HG02943 (cell line): ENCODE measurements around the gene ZBTB20.

Experiments used
- ATAC-seq: cut with Tn5 transposase; IDR thresholded peaks from one replicate; pipeline ENCODE4 v1.9.1; 2021; ENCODE audit warnings: mild to moderate bottlenecking, low read depth, moderate library complexity; ENCODE audit not compliant: unreplicated experiment

The ZBTB20 gene

DNA sequence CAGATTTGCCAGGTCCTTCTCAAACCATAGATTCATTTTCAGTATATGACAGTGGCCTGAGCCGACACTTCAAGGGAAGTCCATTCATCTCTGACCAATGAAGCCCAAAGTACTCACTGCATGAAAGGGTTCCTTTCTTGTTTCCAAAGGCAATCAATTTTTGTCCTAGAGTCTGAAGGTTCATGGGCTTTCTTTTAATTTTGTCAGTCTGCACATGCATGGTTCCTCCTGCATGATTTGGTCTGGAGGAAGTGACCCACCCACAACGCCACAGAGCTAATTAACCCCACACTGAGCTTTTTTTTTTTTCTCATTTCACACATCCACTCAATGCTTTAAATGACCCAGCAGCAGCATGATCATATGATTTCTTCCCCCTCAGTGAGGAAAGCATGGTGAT, 636.9 kb downstream of the ZBTB20 start:
- ATAC-seq: no peak

DNA sequence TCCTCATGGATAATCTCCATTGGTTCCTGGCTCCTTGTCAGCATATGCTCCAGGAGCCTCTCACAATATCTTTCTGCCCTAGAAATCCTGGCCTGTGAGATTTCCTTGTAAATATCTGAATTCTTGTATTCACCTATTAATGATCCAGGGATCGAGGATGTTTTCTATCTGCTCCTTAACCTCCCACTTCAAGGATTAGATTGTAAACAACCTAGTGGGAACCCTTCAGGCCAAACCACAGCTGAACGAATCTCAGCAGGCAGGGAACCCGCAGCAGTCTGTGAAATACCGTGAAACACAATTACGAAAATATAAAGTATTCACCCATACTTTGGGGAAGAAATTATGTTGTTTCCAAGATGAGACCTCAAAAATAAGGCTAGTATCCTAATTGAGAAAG, 637.3 kb downstream of the ZBTB20 start:
- no peak for ATAC-seq

DNA sequence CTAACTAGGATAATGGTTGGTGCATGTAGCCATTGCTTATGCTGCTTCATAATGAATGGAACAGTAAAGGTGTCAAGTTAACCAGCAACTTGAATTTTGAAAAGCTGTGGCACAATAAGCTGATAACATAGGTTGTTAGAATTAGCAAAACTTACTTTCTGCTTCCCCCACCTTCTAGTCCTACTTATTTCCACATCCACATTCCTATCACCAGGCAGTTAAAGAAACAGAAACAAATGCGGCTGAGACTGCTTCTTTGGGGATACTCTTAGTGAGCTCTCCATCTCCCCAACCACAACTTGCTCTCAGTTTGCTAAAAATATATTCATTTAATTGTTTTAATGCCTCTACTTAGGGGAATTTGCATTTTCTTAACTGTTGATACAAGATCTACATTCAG, 638.1 kb downstream of the ZBTB20 start:
- ATAC-seq: no peak

DNA sequence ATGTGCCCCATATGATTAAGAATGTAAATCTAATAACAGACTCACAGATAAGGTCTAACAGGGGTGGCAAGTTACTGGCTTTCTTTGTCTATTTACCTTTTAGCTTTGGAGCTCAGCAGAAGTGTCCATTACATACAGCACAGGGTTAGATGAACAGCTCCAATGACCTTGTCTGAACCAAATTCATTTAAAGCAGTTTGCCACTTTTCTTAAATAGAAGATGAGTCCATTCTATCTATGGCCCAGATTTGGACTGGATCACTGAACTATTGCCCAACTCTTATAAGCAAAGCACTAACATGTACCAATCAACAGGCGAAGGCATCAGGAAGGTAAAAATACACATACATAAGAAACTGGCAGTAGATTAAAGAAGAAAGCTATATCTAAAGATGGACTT, 638.9 kb downstream of the ZBTB20 start:
- ATAC-seq: no peak

DNA sequence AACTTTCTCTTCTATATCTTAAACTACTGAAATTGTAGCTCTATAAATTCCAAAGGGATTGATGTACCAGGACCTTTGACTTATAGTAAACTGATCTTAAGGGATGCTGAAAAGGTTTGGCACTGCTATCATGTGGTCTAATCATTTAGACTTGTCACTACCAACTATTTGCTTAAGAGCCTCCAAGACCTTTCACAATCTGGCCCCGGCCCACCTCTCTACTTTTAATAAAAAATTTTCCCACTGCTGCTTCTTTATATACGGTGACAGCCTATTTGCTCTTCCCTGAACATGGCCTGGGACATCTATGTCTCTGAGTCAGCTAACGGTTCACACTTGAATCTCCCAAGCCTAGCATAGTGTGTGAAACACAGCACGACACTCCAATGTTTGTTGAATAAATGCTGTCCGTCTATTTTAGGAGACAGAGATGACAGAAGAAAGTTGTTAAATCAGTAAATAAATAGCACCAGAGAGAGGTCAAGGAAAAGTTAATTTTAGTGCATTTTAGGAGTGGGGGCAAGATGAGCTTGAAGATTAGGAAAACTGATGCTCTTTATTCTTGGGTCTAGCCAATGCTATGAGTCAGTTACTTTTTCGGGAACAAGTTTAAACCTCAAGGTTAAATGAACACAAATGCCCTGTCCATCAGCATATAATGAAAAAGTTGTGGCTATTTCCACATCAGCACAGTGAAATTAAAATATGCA, 640.3 kb downstream of the ZBTB20 start:
- no peak for ATAC-seq

DNA sequence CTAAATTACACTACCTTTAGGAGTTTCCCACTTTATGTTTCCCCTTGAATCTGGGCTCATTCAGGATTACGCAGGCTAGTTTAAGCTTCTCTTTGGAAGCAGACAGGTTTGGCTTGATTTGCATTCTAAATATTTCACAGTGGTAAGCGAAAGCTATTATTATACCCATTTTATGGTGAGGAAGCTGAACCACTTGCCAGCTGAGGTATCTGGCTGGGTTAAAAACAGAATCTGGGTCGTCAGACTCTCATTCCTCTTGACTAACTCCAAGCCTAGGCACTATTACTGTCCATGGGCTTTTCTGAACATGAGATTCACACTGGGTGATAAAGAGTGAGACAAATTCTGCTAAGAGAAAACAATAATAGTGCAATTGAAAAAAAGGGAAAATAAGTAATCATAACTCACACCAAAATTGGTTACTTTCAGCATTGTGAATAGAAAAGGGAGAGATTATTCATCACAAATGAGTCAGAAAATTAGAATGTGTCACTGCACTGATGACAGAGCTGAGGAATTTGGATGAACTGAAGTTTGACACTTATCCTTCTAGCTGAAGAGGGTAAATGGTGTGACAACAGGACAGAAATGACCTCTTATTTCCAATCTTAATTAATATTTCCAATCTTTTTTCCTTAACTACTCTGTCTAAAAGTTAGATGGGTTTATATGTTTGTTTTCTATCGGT, 642.0 kb downstream of the ZBTB20 start:
- no peak for ATAC-seq

DNA sequence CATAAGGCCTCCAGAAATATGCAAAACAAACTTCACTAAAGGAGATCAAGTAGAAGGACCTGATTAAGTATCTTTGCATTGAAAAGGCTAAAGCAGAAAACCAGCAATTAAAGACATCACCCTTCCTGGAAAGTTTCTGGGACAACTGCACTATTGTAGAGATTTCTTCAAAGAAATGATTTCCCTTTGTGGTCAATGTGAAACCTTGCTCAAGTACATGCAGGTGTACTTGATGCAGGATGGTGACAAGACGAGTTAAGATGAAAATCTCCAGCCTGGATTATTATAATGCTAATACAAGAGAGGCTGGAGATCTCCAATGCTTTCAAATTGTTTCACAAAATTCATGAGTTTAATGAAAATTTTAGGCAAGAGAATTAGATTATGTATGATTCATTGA, 644.9 kb downstream of the ZBTB20 start:
- no peak for ATAC-seq

DNA sequence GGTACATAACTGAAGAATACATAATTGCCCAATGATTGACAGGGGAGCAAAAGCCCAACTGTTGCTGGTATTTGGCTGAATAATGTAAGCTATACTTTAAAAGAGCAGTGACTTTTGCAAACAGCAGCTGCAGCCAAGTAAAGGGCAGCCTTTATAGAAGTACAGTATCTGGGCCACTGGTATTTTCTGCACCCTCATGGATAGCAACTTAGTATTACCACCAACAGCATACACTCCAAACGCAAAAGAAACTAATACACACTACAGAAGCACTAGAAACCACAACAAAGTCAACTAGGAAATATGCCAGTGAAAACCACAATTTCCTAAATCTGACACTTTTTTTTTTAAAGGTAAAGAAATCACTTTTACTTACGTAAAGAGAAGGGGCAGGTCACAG, 647.1 kb downstream of the ZBTB20 start:
- no peak for ATAC-seq

DNA sequence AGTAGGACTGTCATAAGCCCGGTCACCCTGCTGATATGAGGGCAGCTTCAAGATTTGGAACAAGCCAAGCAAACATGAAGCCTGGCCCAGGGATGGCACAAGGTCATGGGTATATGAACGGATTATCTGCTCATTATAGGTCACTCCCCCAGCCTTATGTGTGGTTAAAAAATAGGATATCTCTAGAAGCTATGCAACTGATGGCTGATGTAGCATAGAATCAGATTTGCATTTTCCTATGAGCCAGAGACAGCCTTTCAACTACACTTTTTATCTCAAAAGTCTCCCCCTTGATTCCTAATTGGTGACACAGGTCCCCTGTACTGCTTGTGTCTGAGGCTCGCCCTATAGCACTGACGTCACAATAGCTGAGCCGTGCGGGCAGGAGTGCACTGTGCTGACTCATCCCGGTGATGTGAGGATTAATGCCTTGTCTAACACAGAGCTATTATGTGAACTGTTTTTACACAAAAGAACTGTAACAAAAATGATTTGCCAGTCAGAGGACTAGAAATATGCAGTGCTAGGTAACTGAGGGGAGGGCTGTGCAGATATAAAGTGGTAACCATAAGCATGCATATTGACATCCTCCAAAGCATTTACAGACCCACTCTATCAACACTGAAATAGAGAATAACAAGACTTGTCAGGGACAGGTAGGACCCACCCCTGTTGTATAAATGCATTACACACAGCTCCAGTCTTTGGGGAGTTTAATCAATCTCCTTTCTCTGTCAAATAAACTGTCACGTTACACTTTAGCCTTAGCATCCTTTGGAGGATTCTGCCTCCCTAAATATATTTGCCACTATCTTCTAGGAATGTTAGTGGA, 648.3 kb downstream of the ZBTB20 start:
- ATAC-seq: no peak

DNA sequence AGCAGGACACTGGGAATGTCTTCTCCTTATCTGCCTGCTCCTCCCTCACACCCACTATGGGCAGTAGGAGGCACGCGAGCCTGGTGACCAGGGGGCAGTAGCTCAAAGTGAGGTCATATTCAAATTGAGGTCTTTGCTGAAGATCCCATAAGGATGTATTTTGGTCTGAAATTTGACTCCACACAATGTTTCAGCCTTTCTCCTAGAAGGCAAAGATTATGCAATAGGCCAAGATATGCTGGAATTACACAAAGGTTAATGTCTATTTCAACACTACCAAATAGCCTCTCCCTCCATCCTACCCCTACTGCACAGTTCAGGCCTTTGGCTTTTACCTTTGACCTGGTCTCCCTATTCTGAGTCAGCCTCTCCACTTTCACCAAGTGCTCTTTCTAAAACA, 650.2 kb downstream of the ZBTB20 start:
- ATAC-seq: no peak

DNA sequence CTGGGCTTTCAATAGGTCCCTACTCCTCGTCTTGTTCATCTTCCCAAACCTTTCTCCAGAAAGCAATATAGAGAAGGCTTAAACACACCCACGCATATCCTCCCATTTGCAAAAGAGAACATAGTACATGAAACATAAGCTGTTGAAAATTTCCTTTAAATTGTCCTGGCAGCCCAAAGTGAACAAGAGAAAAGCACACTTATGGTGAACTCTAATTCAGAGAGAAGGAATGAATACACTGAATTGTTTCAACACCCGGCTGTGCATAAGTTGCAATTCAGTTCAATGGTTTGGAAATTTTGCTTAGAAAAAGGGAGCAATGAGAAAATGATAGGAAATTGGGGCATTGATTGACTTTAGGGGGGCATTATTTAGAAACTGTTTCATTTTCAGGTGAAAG, 650.6 kb downstream of the ZBTB20 start:
- ATAC-seq: no peak

DNA sequence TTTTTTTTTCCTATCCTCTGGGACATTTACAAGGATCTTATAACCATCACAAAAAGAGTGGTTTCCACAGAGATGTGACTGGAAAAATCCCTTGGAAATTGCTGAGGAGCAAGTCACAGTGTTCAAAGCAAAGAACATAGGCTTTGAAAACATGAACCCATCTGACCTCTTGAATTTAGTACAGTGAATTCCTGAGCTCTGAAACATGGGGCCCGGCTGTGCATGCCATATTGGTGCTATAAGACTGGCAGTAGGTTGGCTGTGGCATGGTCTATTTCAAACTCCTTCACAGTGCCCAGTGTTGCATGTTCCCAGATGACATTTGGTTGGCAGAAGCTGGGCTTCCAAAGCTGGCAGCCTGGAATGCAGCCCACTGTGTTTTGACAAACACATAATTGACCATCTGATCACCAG, 651.1 kb downstream of the ZBTB20 start:
- ATAC-seq: no peak

DNA sequence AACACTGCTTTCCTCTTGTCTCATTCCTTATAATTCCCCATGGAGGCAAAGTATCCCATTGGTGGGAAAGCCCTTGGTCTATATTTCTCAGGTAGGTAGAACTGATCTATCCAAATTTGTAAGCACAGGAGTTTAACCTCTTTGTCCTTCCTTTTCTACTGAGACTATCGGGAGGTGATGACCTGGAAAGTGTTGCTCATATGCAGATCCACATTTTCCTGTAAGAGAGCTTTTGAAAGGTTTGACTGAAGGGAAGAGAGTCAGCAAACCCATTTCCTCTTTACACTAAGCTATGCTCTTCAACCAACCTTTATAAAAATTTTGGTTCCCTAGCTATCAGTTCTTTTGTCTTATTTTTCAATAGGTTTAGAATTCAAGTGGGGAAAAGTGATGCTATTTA, 652.6 kb downstream of the ZBTB20 start:
- no peak for ATAC-seq

DNA sequence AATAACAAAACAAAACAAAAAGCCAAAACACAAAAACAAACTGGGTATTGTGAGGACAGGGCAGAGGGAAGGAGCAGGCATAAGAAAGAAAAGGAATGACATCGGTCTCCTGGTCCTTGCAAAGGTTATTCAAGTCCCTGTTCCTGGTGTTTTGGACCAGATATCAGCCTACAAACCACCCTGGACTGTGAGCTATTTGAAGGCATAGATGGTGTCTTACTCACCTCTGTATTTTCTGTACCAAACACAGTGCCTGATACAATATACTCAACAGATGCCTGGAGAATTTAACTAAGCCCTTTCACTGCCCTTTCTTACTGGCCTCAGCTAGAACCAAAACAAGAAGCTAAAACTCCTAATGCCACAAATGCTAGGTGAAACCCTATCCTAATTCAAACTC, 656.3 kb downstream of the ZBTB20 start:
- no peak for ATAC-seq

DNA sequence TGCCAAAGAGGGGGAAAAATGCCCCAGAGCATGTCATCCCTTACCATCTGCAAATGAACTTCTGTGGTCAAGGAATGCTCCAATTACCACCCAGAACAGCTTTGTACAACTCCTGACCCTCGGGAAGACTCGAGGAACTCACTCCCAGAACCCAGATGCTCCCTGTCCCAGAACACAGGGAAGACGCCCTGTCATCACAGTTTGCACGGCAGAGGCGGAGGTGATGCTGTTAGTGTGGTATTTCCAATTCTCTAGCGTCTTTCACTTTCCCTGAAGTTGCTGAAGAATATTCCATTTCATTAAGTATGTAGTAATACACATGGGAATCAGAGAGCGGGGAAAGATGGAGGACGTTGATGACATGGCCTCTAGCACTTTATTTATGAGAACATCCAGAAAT, 659.6 kb downstream of the ZBTB20 start:
- ATAC-seq: no peak

DNA sequence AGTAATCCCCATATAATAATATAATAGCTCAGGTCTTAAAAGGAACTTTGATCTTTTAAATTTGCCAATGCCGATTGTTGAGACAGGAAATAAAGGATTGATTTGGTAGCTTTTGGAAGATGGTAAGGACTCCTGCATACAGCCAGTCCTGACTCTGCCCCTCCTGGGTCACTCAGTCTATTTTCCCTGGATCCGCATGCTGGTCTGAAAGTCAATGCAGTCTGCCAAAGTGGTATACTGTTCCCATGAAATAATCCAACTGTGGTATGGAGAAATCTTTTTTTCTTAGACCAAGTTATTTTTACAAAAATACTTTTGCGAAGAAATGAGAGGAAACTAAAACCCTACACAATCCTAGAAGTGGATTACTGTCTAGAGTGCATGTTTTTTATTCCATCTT, 662.2 kb downstream of the ZBTB20 start:
- ATAC-seq: no peak

DNA sequence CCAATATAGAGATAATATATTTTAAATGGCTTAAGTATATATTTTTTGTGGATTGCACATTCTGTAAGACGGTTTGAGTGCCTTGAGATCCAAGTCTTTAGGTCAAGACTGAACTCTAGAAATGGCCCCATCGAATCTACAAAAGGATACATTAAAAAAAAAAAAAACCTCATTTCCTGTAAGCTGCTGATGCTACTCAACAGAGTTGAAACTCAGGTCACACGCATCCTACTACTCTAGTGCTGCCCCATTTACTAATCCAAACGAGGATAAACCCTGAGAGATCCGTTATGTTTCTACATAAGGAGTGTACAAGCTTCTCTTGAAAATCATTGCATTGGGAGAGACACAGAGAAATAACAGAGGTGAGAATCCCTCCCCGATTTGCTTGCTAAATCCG, 666.0 kb downstream of the ZBTB20 start:
- ATAC-seq: no peak

DNA sequence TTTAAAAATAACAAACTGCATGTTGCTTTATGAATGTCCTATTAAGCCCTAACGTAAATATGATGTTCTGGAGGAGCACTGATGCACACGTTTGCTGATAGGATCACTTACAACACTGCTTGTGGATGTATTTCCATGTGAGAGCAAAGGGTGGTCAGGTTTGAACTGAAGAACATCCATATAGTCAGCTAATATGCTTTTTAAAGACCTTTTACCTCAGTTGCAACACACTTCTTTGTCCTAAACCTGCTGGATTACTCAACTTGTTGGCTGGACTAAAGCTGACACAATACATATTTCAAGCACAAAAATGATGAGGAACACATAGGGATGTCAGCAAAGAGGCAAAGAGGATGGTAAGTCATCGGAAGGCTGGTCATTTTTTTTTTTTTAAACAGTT, 666.6 kb downstream of the ZBTB20 start:
- ATAC-seq: no peak

DNA sequence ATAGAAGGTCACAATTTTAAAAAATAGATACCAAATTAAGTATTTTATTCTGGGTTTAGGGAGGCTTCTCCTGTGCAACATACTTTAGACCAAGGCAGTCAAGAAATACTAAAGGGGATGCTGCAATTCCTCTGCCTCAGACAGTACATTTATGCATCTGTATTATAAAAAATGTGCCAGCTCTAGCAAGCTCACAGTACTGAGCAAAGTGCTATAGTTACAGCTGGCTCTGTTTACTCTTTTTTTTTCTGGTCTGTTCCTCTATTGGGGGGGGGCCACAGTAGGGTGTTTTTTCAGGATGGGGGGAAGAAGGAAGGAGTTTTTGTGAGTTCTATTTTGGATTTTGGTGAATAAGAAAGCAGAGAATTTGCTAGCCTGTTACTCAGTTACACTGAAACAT, 668.3 kb downstream of the ZBTB20 start:
- ATAC-seq: no peak

DNA sequence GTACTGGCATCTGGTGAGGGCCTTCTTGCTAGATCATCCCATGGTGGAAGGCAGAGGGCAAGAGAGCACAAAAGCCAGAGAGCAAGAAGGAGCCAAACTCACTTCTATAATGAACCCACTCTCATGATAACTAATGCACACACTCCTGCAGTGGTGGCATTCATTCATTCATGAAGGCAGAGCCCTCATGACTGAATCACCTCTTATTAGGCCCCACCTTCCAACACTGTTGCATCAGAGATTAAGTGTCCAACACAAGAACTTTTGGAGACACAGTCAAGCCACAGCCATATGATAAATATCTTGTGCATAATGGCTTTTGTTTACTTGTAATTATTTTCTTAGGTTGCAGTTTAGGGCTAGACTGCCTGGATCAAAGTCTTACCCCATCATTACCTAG, 670.6 kb downstream of the ZBTB20 start:
- ATAC-seq: no peak

DNA sequence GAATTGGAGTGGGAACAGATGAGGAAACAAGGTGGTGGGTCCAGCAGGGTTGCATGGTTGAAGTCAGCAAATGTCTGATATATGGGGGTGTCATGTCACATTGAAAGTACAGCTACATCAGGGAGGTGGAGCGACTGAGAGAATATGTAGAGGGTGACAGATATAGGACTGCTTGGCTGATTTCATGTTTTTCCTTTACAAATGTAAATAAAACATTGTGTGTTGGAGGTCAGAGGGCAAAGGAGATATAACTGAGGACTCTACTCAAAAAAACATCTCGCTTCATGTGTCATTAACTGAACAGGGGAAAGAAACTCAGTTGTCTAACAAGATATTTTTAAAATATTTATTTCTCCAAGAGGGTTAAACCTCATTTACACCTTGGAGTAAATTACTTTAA, 675.6 kb downstream of the ZBTB20 start:
- no peak for ATAC-seq

DNA sequence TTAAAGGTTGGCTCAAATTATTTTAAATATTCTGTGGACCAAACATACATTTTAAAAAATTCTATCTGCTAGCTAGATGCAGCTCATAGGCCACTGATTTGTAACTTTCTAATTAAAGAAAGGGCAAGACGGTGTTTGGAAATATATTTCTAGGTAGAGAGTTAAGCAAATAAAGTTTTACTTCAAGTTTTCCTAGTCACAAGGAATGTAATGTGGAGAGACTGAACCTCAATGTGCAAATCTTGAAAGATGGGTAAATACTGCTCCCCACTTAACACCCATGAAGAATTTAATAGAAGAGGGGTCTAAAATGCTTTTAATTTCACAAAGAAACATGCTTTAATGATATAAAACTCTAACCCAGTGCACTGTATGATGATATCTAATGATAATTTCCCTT, 678.0 kb downstream of the ZBTB20 start:
- ATAC-seq: no peak
